Measurements from ENCODE around the gene SYNDIG1.

DNA sequence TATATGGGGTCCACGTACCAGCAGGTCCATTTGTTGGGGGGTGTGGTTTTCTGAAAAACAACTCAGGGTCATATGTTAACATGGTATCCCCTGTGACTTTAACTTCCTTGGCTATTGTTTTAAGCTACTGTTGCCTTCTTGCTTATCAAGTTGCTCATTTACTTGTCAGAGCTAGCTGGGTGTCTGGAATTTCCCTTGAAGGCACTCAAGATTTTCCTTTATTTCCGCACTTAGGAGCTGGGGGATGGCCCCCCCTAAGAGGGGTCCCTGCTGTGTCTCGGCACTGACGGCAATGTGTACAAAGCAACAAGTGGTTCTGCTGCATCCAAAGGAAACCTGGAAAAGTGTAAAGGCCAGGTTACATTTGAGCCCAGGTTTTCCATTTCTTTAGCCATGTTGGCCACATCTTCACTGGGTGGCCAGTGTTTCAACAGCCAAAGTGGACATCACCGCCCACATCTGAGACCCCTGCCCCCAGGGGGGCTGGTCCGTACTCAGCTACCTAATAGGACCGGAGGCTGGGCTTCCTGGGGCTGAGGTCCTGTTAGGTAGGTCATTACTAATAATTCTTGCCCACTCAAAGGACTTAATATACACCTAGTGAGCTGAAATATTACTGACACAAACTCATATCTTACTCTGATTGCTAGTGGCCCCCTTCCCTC is 24.8 kb upstream of the SYNDIG1 start:
- TF ChIP-seq FOXJ3 (CRISPR knock-in tag; IDR thresholded peaks at IDR 0.05) (no peak), REST (IDR thresholded peaks at IDR 0.05; ENCODE audit: borderline replicate concordance) (no peak), REST (CRISPR knock-in tag; IDR thresholded peaks at IDR 0.05; ENCODE audit: low read depth) (no peak), MCM7 (IDR thresholded peaks at IDR 0.05) (no peak), SRF (CRISPR knock-in tag; IDR thresholded peaks at IDR 0.05) (no peak), POLR2A (conservative IDR thresholded peaks at IDR 0.05) (no peak), ARID3A (IDR thresholded peaks at IDR 0.05; ENCODE audit: borderline replicate concordance, low read depth, low read length) (no peak), SIN3A (IDR thresholded peaks at IDR 0.05; ENCODE audit: borderline replicate concordance in 2 of 2, control insufficient read depth in 1 of 2, low read depth in 2 of 2, low read length in 2 of 2) (no peak), EZH2 (IDR thresholded peaks at IDR 0.05; ENCODE audit: borderline replicate concordance, low read depth, low read length) (no peak)
- TF ChIP-seq, protein P1, sequence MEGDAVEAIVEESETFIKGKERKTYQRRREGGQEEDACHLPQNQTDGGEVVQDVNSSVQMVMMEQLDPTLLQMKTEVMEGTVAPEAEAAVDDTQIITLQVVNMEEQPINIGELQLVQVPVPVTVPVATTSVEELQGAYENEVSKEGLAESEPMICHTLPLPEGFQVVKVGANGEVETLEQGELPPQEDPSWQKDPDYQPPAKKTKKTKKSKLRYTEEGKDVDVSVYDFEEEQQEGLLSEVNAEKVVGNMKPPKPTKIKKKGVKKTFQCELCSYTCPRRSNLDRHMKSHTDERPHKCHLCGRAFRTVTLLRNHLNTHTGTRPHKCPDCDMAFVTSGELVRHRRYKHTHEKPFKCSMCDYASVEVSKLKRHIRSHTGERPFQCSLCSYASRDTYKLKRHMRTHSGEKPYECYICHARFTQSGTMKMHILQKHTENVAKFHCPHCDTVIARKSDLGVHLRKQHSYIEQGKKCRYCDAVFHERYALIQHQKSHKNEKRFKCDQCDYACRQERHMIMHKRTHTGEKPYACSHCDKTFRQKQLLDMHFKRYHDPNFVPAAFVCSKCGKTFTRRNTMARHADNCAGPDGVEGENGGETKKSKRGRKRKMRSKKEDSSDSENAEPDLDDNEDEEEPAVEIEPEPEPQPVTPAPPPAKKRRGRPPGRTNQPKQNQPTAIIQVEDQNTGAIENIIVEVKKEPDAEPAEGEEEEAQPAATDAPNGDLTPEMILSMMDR (IDR thresholded peaks at IDR 0.05 in 2 of 3, conservative IDR thresholded peaks at IDR 0.05 in 1 of 3; ENCODE audit: insufficient read depth in 2 of 3, low read depth in 1 of 3, low read length in 3 of 3): no peak
- TF ChIP-seq, protein P2, sequence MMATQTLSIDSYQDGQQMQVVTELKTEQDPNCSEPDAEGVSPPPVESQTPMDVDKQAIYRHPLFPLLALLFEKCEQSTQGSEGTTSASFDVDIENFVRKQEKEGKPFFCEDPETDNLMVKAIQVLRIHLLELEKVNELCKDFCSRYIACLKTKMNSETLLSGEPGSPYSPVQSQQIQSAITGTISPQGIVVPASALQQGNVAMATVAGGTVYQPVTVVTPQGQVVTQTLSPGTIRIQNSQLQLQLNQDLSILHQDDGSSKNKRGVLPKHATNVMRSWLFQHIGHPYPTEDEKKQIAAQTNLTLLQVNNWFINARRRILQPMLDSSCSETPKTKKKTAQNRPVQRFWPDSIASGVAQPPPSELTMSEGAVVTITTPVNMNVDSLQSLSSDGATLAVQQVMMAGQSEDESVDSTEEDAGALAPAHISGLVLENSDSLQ (IDR thresholded peaks at IDR 0.05): no peak
- TF ChIP-seq, protein P3, sequence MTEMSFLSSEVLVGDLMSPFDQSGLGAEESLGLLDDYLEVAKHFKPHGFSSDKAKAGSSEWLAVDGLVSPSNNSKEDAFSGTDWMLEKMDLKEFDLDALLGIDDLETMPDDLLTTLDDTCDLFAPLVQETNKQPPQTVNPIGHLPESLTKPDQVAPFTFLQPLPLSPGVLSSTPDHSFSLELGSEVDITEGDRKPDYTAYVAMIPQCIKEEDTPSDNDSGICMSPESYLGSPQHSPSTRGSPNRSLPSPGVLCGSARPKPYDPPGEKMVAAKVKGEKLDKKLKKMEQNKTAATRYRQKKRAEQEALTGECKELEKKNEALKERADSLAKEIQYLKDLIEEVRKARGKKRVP (CRISPR knock-in tag; IDR thresholded peaks at IDR 0.05): no peak
